Ascending aorta (tissue), 2 donors: ENCODE measurements around the gene THAP12. TPM values are rescaled to one million over a fixed set of nuclear protein-coding genes. Genes with fewer than 3 reads are reported as not detected.

Experiments
- DNase-seq, 2 donors: peaks; one replicate each; pipeline ENCODE4 v3.0.0-alpha.2; 2019; ENCODE audit warnings: low spot score in 2 of 2
- H3K27ac ChIP-seq, 2 donors: fragments of 200-600 bp; sonication (generic); one replicate each; pipeline ENCODE4 v1.5.1; 2016 to 2017; ENCODE audit warnings: mild to moderate bottlenecking in 1 of 2
- H3K27me3 ChIP-seq: fragments of 200-600 bp; sonication (generic); one replicate; pipeline ENCODE4 v1.5.1; 2017
- H3K36me3 ChIP-seq, 2 donors: fragments of 200-600 bp; sonication (generic); one replicate each; pipeline ENCODE4 v1.5.1; 2016
- H3K4me1 ChIP-seq, 2 donors: fragments of 200-600 bp; sonication (generic); one replicate each; pipeline ENCODE4 v1.5.1; 2016 to 2017; ENCODE audit warnings: mild to moderate bottlenecking in 1 of 2
- H3K4me3 ChIP-seq, 2 donors: fragments of 200-600 bp; sonication (generic); one replicate each; pipeline ENCODE4 v1.5.1; 2016 to 2017; ENCODE audit warnings: mild to moderate bottlenecking in 1 of 2
- H3K9me3 ChIP-seq, 2 donors: fragments of 200-600 bp; sonication (generic); one replicate each; pipeline ENCODE4 v1.5.1; 2016
- intact Hi-C: fragments of 100-400 bp; cut with DNase I; formaldehyde crosslinking; loops from one replicate; pipeline ENCODE4 v1.15.1; 2023
- total RNA-seq: library from RNA; depleted of rRNA; stranded (reverse); fragments of >200 nt; gene quantifications from one replicate; pipeline ENCODE4 v1.1.0, GENCODE V29; 2016
- TF ChIP-seq, protein P1 (sequence below), 3 experiments: fragments of 200-600 bp in 2 of 3; fragments of 450-650 bp in 1 of 3; sonication (generic) in 2 of 3; IDR thresholded peaks; one replicate each; pipeline ENCODE4 v1.5.1; 2016 to 2019; ENCODE audit warnings: antibody characterized with exemption in 3 of 3, mild to moderate bottlenecking in 1 of 3, moderate library complexity in 1 of 3

The THAP12 gene
- total RNA-seq, 1 donor from 2014 or later: 12.7 TPM

DNA sequence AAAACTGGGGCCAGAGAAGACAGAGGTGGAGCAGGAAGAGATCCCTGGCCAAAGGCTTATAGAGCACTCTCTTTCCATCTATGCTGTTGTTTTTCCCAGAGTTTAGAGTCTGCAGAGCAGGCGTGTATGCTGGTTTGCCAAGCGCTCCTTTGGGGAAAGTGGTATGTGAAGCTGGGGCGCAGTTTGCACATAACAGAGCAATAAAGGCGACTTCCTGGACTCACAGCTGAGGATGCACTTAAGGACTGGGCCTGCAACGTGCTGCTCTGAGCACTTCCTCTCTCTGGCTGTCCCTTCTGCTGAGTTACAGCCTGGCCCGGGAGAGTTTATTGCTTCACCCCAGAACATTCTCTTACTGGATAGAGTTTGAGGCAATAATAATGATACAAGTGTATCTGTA lies 41.7 kb downstream of the THAP12 start:
- Histone ChIP-seq H3K4me1 (peaks cover 9 to 21% of the 10 kb centered on the region in 2 donors), H3K9me3 (no peaks in the 10 kb centered on the region), H3K36me3 (no peaks in the 10 kb centered on the region), H3K27ac (peak overlapping the region; percentile 72 to 73), H3K4me3 (no peak overlapping the region), H3K27me3 (no peaks in the 10 kb centered on the region)
- DNase-seq: peak in 1 of 2 donors; percentile 84
- intact Hi-C loops: no loop called here
- TF ChIP-seq, protein P1, sequence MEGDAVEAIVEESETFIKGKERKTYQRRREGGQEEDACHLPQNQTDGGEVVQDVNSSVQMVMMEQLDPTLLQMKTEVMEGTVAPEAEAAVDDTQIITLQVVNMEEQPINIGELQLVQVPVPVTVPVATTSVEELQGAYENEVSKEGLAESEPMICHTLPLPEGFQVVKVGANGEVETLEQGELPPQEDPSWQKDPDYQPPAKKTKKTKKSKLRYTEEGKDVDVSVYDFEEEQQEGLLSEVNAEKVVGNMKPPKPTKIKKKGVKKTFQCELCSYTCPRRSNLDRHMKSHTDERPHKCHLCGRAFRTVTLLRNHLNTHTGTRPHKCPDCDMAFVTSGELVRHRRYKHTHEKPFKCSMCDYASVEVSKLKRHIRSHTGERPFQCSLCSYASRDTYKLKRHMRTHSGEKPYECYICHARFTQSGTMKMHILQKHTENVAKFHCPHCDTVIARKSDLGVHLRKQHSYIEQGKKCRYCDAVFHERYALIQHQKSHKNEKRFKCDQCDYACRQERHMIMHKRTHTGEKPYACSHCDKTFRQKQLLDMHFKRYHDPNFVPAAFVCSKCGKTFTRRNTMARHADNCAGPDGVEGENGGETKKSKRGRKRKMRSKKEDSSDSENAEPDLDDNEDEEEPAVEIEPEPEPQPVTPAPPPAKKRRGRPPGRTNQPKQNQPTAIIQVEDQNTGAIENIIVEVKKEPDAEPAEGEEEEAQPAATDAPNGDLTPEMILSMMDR (IDR thresholded peaks at IDR 0.05): no peak

DNA sequence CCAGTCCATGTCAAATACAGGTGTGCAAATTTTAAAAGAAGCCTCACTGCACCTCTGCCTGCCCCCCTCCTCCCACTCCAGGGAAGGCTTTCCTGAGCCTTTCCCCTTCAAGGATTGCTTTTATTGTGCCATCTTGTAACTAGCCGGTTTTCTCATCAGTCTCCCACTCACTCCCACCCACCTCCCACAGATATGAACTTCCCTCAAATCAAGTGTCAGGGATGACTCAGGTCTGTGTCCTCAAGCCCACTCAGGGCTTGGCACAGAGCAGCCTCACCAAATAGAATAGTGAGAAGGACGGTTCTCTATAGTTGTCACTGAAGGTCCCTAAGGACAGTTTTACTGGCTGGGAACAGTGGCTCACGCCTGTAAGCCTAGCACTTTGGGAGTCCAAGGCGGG lies 43.0 kb downstream of the THAP12 start:
- TF ChIP-seq, protein P1 (IDR thresholded peaks at IDR 0.05): no peak
- Histone ChIP-seq H3K4me1 (peaks cover 9 to 21% of the 10 kb centered on the region in 2 donors), H3K36me3 (no peaks in the 10 kb centered on the region), H3K9me3 (no peaks in the 10 kb centered on the region), H3K27me3 (no peaks in the 10 kb centered on the region), H3K4me3 (no peak overlapping the region), H3K27ac (peak overlapping the region; percentile 72 to 73)
- intact Hi-C loops: no loop called here
- no peak for DNase-seq

DNA sequence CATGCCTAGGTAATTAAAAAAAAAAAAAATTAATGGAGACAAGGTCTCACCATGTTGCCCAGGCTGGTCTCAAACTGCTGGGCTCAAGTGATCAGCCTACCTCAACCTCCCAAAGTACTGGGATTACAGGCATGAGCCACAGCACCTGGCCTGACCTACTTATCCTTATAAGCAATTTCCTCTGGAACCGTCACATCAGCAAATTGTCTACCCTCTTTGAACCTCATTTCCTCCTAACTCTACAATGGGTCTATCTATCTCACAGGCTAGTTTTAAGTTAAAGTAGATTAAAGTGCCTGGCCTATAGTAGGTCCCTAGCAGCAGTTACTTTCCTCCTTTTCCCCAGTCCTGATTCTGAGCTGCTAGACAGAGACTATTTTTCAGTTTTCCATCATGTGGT lies 43.5 kb downstream of the THAP12 start:
- H3K27me3 ChIP-seq: no peaks in the 10 kb centered on the region
- TF ChIP-seq, protein P1 (IDR thresholded peaks at IDR 0.05): no peak
- no peaks in the 10 kb centered on the region for H3K9me3 ChIP-seq
- H3K4me3 ChIP-seq: no peak overlapping the region
- H3K4me1 ChIP-seq: peaks cover 9 to 21% of the 10 kb centered on the region in 2 donors
- intact Hi-C loops: no loop called here
- peak overlapping the region; percentile 72 to 73 for H3K27ac ChIP-seq
- no peaks in the 10 kb centered on the region for H3K36me3 ChIP-seq
- no peak for DNase-seq

DNA sequence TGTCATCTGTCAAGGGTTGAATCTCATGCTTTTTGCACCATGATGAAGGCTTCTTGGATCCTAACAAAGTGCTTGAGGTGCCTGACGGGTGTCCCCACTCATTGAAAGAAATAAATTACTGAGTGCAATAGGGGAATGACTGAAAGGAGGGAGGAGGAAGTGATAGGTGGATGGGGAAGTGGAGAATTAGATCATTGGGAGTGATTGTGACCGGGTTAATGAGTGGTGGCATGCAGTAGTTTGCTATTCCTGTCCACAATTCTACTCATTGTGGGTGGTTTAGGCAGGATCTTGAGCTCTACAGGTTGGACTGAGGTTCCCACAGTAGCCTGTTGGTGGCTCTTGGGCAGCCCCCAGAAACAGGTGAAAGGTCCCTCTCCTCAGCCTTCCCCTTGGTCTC lies 44.3 kb downstream of the THAP12 start:
- Histone ChIP-seq H3K36me3 (no peaks in the 10 kb centered on the region), H3K4me3 (no peak overlapping the region), H3K27me3 (no peaks in the 10 kb centered on the region), H3K27ac (no peak overlapping the region), H3K4me1 (peaks cover 9 to 21% of the 10 kb centered on the region in 2 donors), H3K9me3 (no peaks in the 10 kb centered on the region)
- intact Hi-C loops: no loop called here
- DNase-seq: no peak
- TF ChIP-seq, protein P1 (IDR thresholded peaks at IDR 0.05): no peak

DNA sequence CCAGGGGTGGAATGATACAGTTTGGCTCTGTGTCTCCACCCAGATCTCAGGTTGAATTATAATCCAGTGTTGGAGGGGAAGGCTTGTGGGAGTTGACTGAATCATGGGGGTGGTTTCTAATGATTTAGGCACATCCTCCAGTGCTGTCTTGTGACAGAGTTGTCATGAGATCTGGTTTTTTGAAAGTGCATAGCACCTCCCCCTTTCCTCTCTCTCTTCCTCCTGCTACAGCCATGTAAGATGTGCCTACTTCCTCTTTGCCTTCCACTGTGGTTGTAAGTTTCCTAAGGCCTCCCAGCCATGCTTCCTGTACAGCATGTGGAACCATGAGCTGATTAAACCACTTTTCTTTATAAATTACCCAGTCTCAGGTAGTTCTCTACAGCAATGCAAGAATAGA lies 45.1 kb downstream of the THAP12 start:
- H3K27me3 ChIP-seq: no peaks in the 10 kb centered on the region
- DNase-seq: no peak
- no peaks in the 10 kb centered on the region for H3K9me3 ChIP-seq
- no peaks in the 10 kb centered on the region for H3K36me3 ChIP-seq
- no peak overlapping the region for H3K4me3 ChIP-seq
- TF ChIP-seq, protein P1 (IDR thresholded peaks at IDR 0.05): no peak
- H3K4me1 ChIP-seq: peaks cover 9 to 19% of the 10 kb centered on the region in 2 donors
- no peak overlapping the region for H3K27ac ChIP-seq
- intact Hi-C loops: no loop called here

GRCh38 chr11:76334826-76335389 lies 46.0 kb downstream of the THAP12 start:
- no peaks in the 10 kb centered on the region for H3K9me3 ChIP-seq
- DNase-seq: no peak
- no peak overlapping the region for H3K27ac ChIP-seq
- no peaks in the 10 kb centered on the region for H3K36me3 ChIP-seq
- intact Hi-C loops: no loop called here
- TF ChIP-seq, protein P1 (IDR thresholded peaks at IDR 0.05): no peak
- no peaks in the 10 kb centered on the region for H3K27me3 ChIP-seq
- peaks cover 7 to 15% of the 10 kb centered on the region in 2 donors for H3K4me1 ChIP-seq
- no peak overlapping the region for H3K4me3 ChIP-seq
